Epithelial cell of esophagus (primary cell): ENCODE data around the gene TPP1.

Experiments
- DNase-seq: peaks from one replicate; pipeline ENCODE4 v3.0.0; 2010; ENCODE audit warnings: low read depth
- H3K4me3 ChIP-seq: 2 replicates; pipeline ENCODE4 v1.5.1; 2011; ENCODE audit warnings: mild to moderate bottlenecking, low read length, control low read depth
- CTCF ChIP-seq: IDR thresholded peaks from 2 replicates; pipeline ENCODE4 v1.5.1; 2011; ENCODE audit warnings: low read depth, mild to moderate bottlenecking, low read length, control low read depth, inconsistent platforms; ENCODE audit not compliant: insufficient read depth; ENCODE audit errors: missing control alignments

TPP1 gene

GRCh38 chr11:6619004-6619745, at the start of gene TPP1:
TSS of gene TPP1 (minus strand) at chr11:6619422. CDS start at chr11:6619400, 22 bp downstream.
- peak; percentile 95 for DNase-seq
- peak within 1 kb of the TSS; percentile 89 for H3K4me3 ChIP-seq
- no peak for TF ChIP-seq CTCF

GRCh38 chr11:6667733-6668374, 48.6 kb upstream of the TPP1 start:
- TF ChIP-seq CTCF, result peak; percentile 51

GRCh38 chr11:6666302-6667183, 47.3 kb upstream of the TPP1 start:
- no peak overlapping the region for H3K4me3 ChIP-seq
- no peak for DNase-seq
- no peak for TF ChIP-seq CTCF

More at GRCh38 chr11:6667733-6668374, 48.6 kb upstream of the TPP1 start:
- peak; percentile 30 for DNase-seq
- no peak overlapping the region for H3K4me3 ChIP-seq

- DNase-seq, result no peak
- TF ChIP-seq CTCF, result no peak
- no peak overlapping the region for H3K4me3 ChIP-seq
These were observed 45.3 kb upstream of the TPP1 start for GRCh38 chr11:6664551-6664950.

GRCh38 chr11:6663794-6664469, 44.7 kb upstream of the TPP1 start:
- DNase-seq, result no peak
- TF ChIP-seq CTCF, result no peak
- H3K4me3 ChIP-seq, result no peak overlapping the region

- no peak overlapping the region for H3K4me3 ChIP-seq
- no peak for TF ChIP-seq CTCF
- no peak for DNase-seq
These were observed 41.5 kb upstream of the TPP1 start for GRCh38 chr11:6660712-6661111.
